K562 (cell line): ENCODE results near the gene CEMIP2. TPM values are rescaled to one million over a fixed set of nuclear protein-coding genes. Genes with fewer than 3 reads are reported as not detected.

Experiments used
- ATAC-seq: fragments of 200-7000 bp; cut with Tn5 transposase; 3 replicates; pipeline ENCODE4 v1.9.1; 2020; ENCODE audit warnings: moderate library complexity
- BruUV-seq: library from RNA; stranded (reverse); fragments of 400-500 nt; replicated peaks from 2 replicates; lab custom pipeline; 2021; lab: Mats Ljungman, UMichigan
- CTCF ChIA-PET: fragments of 300-600 bp; formaldehyde crosslinking; extraction: SDS; loops from one replicate; lab custom pipeline; 2021; ENCODE audit warnings: low intra/inter-chr PET ratio; lab: Yijun Ruan, JAX
- POLR2A ChIA-PET: fragments of 300-600, 350-650 bp; sonication (Branson Sonifier 250); formaldehyde crosslinking; extraction: SDS; loops from one replicate; lab custom pipeline; 2021; ENCODE audit warnings: antibody characterized with exemption, inconsistent platforms; lab: Yijun Ruan, JAX
- DNase-seq, 4 experiments: peaks; one replicate each; pipeline versions ENCODE4 v3.0.0 to v3.0.0-alpha.2; 2011 to 2018; ENCODE audit warnings: low spot score in 3 of 4, mixed read lengths in 3 of 4; ENCODE audit errors: extremely low read depth in 1 of 4
- FAIRE-seq: peaks from 2 replicates; lab custom pipeline; 2011; peaks lifted over from hg19 to GRCh38; lab: Jason Lieb, UNC
- H2AFZ ChIP-seq: 2 replicates; pipeline ENCODE4 v1.6.0; 2011; ENCODE audit warnings: low read depth, low read length, control low read depth, inconsistent platforms
- H3K27ac ChIP-seq: fragments of 200-600 bp; 3 replicates; pipeline ENCODE4 v1.8.0; 2011; ENCODE audit warnings: low read depth, mild to moderate bottlenecking, control low read depth, inconsistent platforms, low read length, moderate library complexity, mixed read lengths; ENCODE audit errors: extremely low read depth
- H3K27me3 ChIP-seq, 2 experiments: fragments of 300-600 bp in 1 of 2; 2 replicates in 1 of 2; 3 replicates in 1 of 2; pipeline versions ENCODE4 v1.6.0 to v1.8.0; 2011; ENCODE audit warnings: inconsistent platforms in 2 of 2, low read length in 2 of 2, mild to moderate bottlenecking in 1 of 2, mixed read lengths in 1 of 2, moderate library complexity in 1 of 2; ENCODE audit not compliant: control insufficient read depth in 2 of 2, insufficient read depth in 2 of 2
- H3K36me3 ChIP-seq: fragments of 300-600 bp; 3 replicates; pipeline ENCODE4 v1.8.0; 2011; ENCODE audit warnings: mild to moderate bottlenecking, low read length, inconsistent platforms; ENCODE audit not compliant: control insufficient read depth, insufficient read depth
- H3K4me1 ChIP-seq, 2 experiments: fragments of 200-600 bp in 1 of 2; replicated peaks in 1 of 2; 2 replicates in 1 of 2; 3 replicates in 1 of 2; pipeline versions ENCODE4 v1.5.1 to v1.8.0; 2011; ENCODE audit warnings: inconsistent platforms in 2 of 2, low read length in 2 of 2, mild to moderate bottlenecking in 1 of 2, mixed read lengths in 1 of 2, moderate library complexity in 1 of 2; ENCODE audit not compliant: control insufficient read depth in 2 of 2, insufficient read depth in 2 of 2
- H3K4me2 ChIP-seq: 2 replicates; pipeline ENCODE4 v1.6.1; 2011; ENCODE audit warnings: low read length, control low read depth, inconsistent platforms, mixed read lengths; ENCODE audit not compliant: insufficient read depth
- H3K4me3 ChIP-seq: fragments of 200-600 bp; sonication (generic), shearing (Covaris generic); 2 replicates; pipeline ENCODE4 v1.5.1; 2016; ENCODE audit warnings: control low read depth, inconsistent platforms
- H3K79me2 ChIP-seq: fragments of 200-600 bp; 3 replicates; pipeline ENCODE4 v1.8.0; 2011; ENCODE audit warnings: low read length, inconsistent platforms; ENCODE audit not compliant: control insufficient read depth, insufficient read depth
- H3K9ac ChIP-seq, 2 experiments: 2 replicates each; pipeline versions ENCODE4 v1.6.0 to v1.6.1; 2011; ENCODE audit warnings: low read depth in 2 of 2, low read length in 2 of 2, control low read depth in 1 of 2, inconsistent platforms in 1 of 2, mild to moderate bottlenecking in 1 of 2, mixed read lengths in 1 of 2; ENCODE audit not compliant: insufficient read depth in 1 of 2
- H3K9me1 ChIP-seq: one replicate; pipeline ENCODE4 v1.6.0; 2011; ENCODE audit warnings: inconsistent platforms, mild to moderate bottlenecking, low read length, moderate library complexity; ENCODE audit not compliant: control insufficient read depth, insufficient read depth
- H3K9me3 ChIP-seq: replicated peaks from 2 replicates; pipeline ENCODE4 v1.5.1; 2011; ENCODE audit warnings: low read depth, low read length, inconsistent platforms; ENCODE audit not compliant: control insufficient read depth, insufficient read depth
- H4K20me1 ChIP-seq: replicated peaks from 2 replicates; pipeline ENCODE4 v1.6.1; 2011; ENCODE audit warnings: low read length, inconsistent platforms, mixed read lengths; ENCODE audit not compliant: control insufficient read depth, insufficient read depth
- ASH1L ChIP-seq: fragments of 450-650 bp; IDR thresholded peaks from 2 replicates; pipeline ENCODE4 v1.6.1; 2018; ENCODE audit warnings: borderline replicate concordance, mild to moderate bottlenecking, low read depth; ENCODE audit not compliant: partially characterized antibody
- CTCF ChIP-seq, 3 experiments: IDR thresholded peaks in 2 of 3; conservative IDR thresholded peaks in 1 of 3; 2 replicates each; pipeline ENCODE4 v1.5.1; 2011 to 2012; ENCODE audit warnings: low read length in 3 of 3, mild to moderate bottlenecking in 3 of 3, control low read depth in 2 of 3, improper control_type of control experiment in 1 of 3, inconsistent platforms in 1 of 3, low read depth in 1 of 3, mixed read lengths in 1 of 3, moderate library complexity in 1 of 3; ENCODE audit not compliant: insufficient read depth in 2 of 3
- DEAF1 ChIP-seq: fragments of 450-650 bp; formaldehyde crosslinking; IDR thresholded peaks from 2 replicates; pipeline ENCODE4 v1.4.0; 2020; ENCODE audit warnings: mild to moderate bottlenecking, moderate library complexity
- ELF1 ChIP-seq: fragments of 200-800 bp; sonication (Bioruptor generic); IDR thresholded peaks from 2 replicates; pipeline ENCODE4 v1.6.1; 2016; ENCODE audit warnings: missing genetic modification characterization, missing compliant biosample characterization
- MTA3 ChIP-seq: fragments of 450-650 bp; formaldehyde crosslinking; IDR thresholded peaks from 2 replicates; pipeline ENCODE4 v1.6.1; 2017; ENCODE audit warnings: mild to moderate bottlenecking, borderline replicate concordance
- REST ChIP-seq, 2 experiments: fragments of 450-650 bp; formaldehyde crosslinking in 1 of 2; IDR thresholded peaks; 2 replicates each; pipeline versions ENCODE4 v1.4.0 to v1.6.1; 2014 to 2020; ENCODE audit warnings: mild to moderate bottlenecking in 2 of 2, borderline replicate concordance in 1 of 2, low read depth in 1 of 2
- ZFPM2 ChIP-seq: fragments of 250-450 bp; sonication (Bioruptor Pico); IDR thresholded peaks from 2 replicates; pipeline ENCODE4 v1.5.1; 2022; ENCODE audit warnings: mild to moderate bottlenecking
- WGBS: fragments of 100-300 bp; shearing (Covaris generic); methylation state at CpG from one replicate; pipeline ENCODE4 v1.1.6; 2016; ENCODE audit warnings: low coverage, mixed read lengths; ENCODE audit not compliant: insufficient coverage; ENCODE audit errors: missing lambda C conversion rate; 5-methylcytosine and 5-hydroxymethylcytosine counted together
- in situ Hi-C: fragments of 300-500 bp; cut with MboI; formaldehyde crosslinking; loops from 4 replicates; pipeline ENCODE4 v1.15.0; 2018; ENCODE audit warnings: inconsistent platforms, mixed read lengths
- intact Hi-C: fragments of 100-400 bp; cut with micrococcal nuclease; formaldehyde crosslinking; loops from 2 replicates; pipeline ENCODE4 v1.14.2; 2022
- polyA plus RNA-seq, 8 experiments: library from polyadenylated mRNA; depleted of rRNA in 4 of 8; stranded (reverse) in 5 of 8; unstranded in 3 of 8; fragments of >200 nt; fragmentation: Nextera tagmentation in 2 of 8; fragmentation: Illumina TruSeq in 1 of 8; extraction: Ambion mirVana in 2 of 8; extraction: Trizol in 1 of 8; gene quantifications; 2 replicates each; pipeline versions ENCODE4 v1.2.1 to v1.2.3, GENCODE V29; 2011 to 2014; ENCODE audit warnings: inconsistent platforms in 1 of 8, missing spikeins in 1 of 8
- total RNA-seq, 7 experiments: library from RNA; depleted of rRNA in 6 of 7; stranded (reverse); fragments of >200 nt in 6 of 7; fragmentation: Illumina TruSeq in 2 of 7; extraction: Trizol in 2 of 7; gene quantifications; 2 replicates each; pipeline versions ENCODE4 v1.2.1 to v1.2.3, GENCODE V29; 2011 to 2021; ENCODE audit warnings: low replicate concordance in 1 of 7

CEMIP2 gene
- total and polyA plus RNA-seq, 9 of the 15 experiments (the other 6 are each of a cell fraction or from before 2014, with no cell fraction given): 5.4 to 29.9 (median 14.2) TPM

DNA sequence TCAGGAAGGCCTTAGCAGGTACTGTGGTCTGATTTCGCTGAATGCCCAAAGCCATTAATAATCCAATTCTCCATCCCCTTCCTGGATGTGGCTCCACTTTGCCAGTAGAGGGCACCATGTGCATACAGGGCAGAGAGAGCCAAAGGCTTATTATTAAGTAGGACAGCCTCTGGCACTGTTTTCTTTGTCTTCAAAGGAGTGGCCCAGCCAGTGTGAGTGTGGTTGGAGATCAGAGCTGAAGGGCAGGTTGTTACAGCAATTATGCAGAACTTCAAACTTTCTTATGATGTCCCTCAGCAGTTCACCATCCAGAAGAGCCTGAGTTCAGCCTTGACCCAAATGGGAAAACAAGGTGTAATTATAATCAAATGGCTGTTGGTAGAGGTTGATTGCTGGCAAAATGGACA lies 38.6 kb upstream of the CEMIP2 start:
- Histone ChIP-seq H3K9ac (no peak overlapping the region), H3K27ac (no peak overlapping the region), H3K79me2 (no peaks in the 10 kb centered on the region), H3K9me1 (no peaks in the 10 kb centered on the region), H3K9me3 (no peaks in the 10 kb centered on the region), H2AFZ (no peak overlapping the region), H3K36me3 (no peaks in the 10 kb centered on the region), H3K4me2 (no peak overlapping the region), H4K20me1 (no peaks in the 10 kb centered on the region), H3K4me3 (no peak overlapping the region), H3K27me3 (no peaks in the 10 kb centered on the region; a peak in 1 of 5 replicates), H3K4me1 (no peaks in the 10 kb centered on the region)
- DNase-seq (peak; percentile 18 to 57 (median 30)), ATAC-seq (peak; percentile 94), FAIRE-seq (peak; percentile 85)
- POLR2A ChIA-PET: no interaction called here
- BruUV-seq: no TSS peak
- CTCF ChIA-PET: interaction anchor here (0.8 to 1.6 kb wide), 4 partner anchors 169 to 465 kb away, joined by 3 to 7 read pairs (median 4); no protein-coding TSS in a partner anchor
- WGBS: 0% methylated on average over 1 of the region's 1 CpG
- intact Hi-C loops: loop anchor here (1.0 to 10.0 kb wide), 3 partner anchors 168 to 468 kb away; no protein-coding TSS in a partner anchor
- in situ Hi-C loops: loop anchor here (10.0 to 25.0 kb wide), 3 partner anchors 228 to 520 kb away; no protein-coding TSS in a partner anchor
- TF ChIP-seq ELF1 (tag) (peak; percentile 79), MTA3 (no peak), ZFPM2 (CRISPR knock-in tag) (no peak), CTCF (IDR thresholded peaks at IDR 0.05 in 2 of 3, conservative IDR thresholded peaks at IDR 0.05 in 1 of 3; ENCODE audit: insufficient read depth in 2 of 3, low read depth in 1 of 3, low read length in 3 of 3) (peak; percentile 76 to 88 (median 78)), REST (IDR thresholded peaks at IDR 0.05; ENCODE audit: borderline replicate concordance) (peak; percentile 56; the same call in 1 of the 2 replicates), REST (CRISPR knock-in tag; IDR thresholded peaks at IDR 0.05; ENCODE audit: low read depth) (no peak), ASH1L (no peak), DEAF1 (CRISPR knock-in tag) (peak; percentile 31)
